ENCODE measurements around the gene FHDC1.
A peak's percentile ranks its signal among the peaks of the same experiment; 100 is the strongest.

FHDC1 gene

GRCh38 chr4:152967907-152968306 lies 31.8 kb downstream of the FHDC1 start:
- Histone ChIP-seq H2BK15ac (replicated peaks; ENCODE audit: low read depth) (no peak overlapping the region), H3K79me2 (ENCODE audit: control insufficient read depth, insufficient read depth, low read length) (no peaks in the 10 kb centered on the region), H3K9ac (ENCODE audit: low read length) (no peak overlapping the region), H4K8ac (ENCODE audit: low read depth, low read length) (no peak overlapping the region), H3K18ac (ENCODE audit: low read length) (no peak overlapping the region), H4K5ac (ENCODE audit: low read length) (no peak overlapping the region), H3K27me3 (ENCODE audit: insufficient read depth, low read length, poor library complexity) (no peaks in the 10 kb centered on the region), H3K27ac (ENCODE audit: low read depth, low read length) (no peak overlapping the region), H3K79me1 (ENCODE audit: low read length) (no peaks in the 10 kb centered on the region), H2BK5ac (ENCODE audit: low read length) (no peak overlapping the region), H2BK120ac (ENCODE audit: low read depth, low read length) (no peak overlapping the region), H3K4ac (ENCODE audit: low read depth, low read length) (no peak overlapping the region), H3K4me1 (ENCODE audit: control insufficient read depth, low read depth, low read length) (no peaks in the 10 kb centered on the region), H3K4me3 (ENCODE audit: low read length) (no peak overlapping the region), H3K23ac (ENCODE audit: low read length) (no peak overlapping the region), H2AK5ac (ENCODE audit: low read length) (no peak overlapping the region), H3K56ac (ENCODE audit: low read length) (no peak overlapping the region), H3K4me2 (ENCODE audit: low read length) (no peak overlapping the region), H3K36me3 (ENCODE audit: control insufficient read depth, insufficient read depth, low read length) (peaks cover 5% of the 10 kb centered on the region)
- no peak for DNase-seq
- no CpG with 5 or more reads among the region's 3 CpGs for WGBS (ENCODE audit: extremely low coverage, insufficient coverage, low lambda C conversion rate)

- H3K4me3 ChIP-seq (ENCODE audit: low read length), result no peak overlapping the region
- DNase-seq, result no peak
These were observed 32.8 kb downstream of the FHDC1 start for GRCh38 chr4:152968806-152969394.

GRCh38 chr4:152970102-152970820 lies 34.1 kb downstream of the FHDC1 start:
- Histone ChIP-seq H3K27me3 (ENCODE audit: insufficient read depth, low read length, poor library complexity) (no peaks in the 10 kb centered on the region), H3K27ac (ENCODE audit: low read depth, low read length) (no peak overlapping the region), H3K36me3 (ENCODE audit: control insufficient read depth, insufficient read depth, low read length) (peaks cover 2% of the 10 kb centered on the region), H2AK5ac (ENCODE audit: low read length) (no peak overlapping the region), H3K4me2 (ENCODE audit: low read length) (no peak overlapping the region), H3K4me1 (ENCODE audit: control insufficient read depth, low read depth, low read length) (no peaks in the 10 kb centered on the region), H3K23ac (ENCODE audit: low read length) (no peak overlapping the region), H3K4ac (ENCODE audit: low read depth, low read length) (no peak overlapping the region), H2BK120ac (ENCODE audit: low read depth, low read length) (no peak overlapping the region), H3K56ac (ENCODE audit: low read length) (no peak overlapping the region), H2BK5ac (ENCODE audit: low read length) (no peak overlapping the region), H3K4me3 (ENCODE audit: low read length) (no peak overlapping the region), H3K79me2 (ENCODE audit: control insufficient read depth, insufficient read depth, low read length) (no peaks in the 10 kb centered on the region), H2BK15ac (replicated peaks; ENCODE audit: low read depth) (no peak overlapping the region), H4K8ac (ENCODE audit: low read depth, low read length) (no peak overlapping the region), H3K18ac (ENCODE audit: low read length) (no peak overlapping the region), H3K79me1 (ENCODE audit: low read length) (no peaks in the 10 kb centered on the region), H3K9ac (ENCODE audit: low read length) (no peak overlapping the region), H4K5ac (ENCODE audit: low read length) (no peak overlapping the region)
- no CpG with 5 or more reads among the region's 3 CpGs for WGBS (ENCODE audit: extremely low coverage, insufficient coverage, low lambda C conversion rate)
- DNase-seq, result no peak

More at GRCh38 chr4:152968806-152969394, 32.8 kb downstream of the FHDC1 start:
- no CpG with 5 or more reads among the region's 9 CpGs for WGBS (ENCODE audit: extremely low coverage, insufficient coverage, low lambda C conversion rate)
- no peak overlapping the region for H3K4ac ChIP-seq (ENCODE audit: low read depth, low read length)
- no peak overlapping the region for H2BK15ac ChIP-seq (replicated peaks; ENCODE audit: low read depth)
- no peak overlapping the region for H3K9ac ChIP-seq (ENCODE audit: low read length)
- no peak overlapping the region for H3K4me2 ChIP-seq (ENCODE audit: low read length)
- H3K23ac ChIP-seq (ENCODE audit: low read length), result no peak overlapping the region
- no peak overlapping the region for H2BK120ac ChIP-seq (ENCODE audit: low read depth, low read length)
- no peak overlapping the region for H4K8ac ChIP-seq (ENCODE audit: low read depth, low read length)
- H3K56ac ChIP-seq (ENCODE audit: low read length), result no peak overlapping the region
- H3K79me1 ChIP-seq (ENCODE audit: low read length), result no peaks in the 10 kb centered on the region
- no peak overlapping the region for H3K27ac ChIP-seq (ENCODE audit: low read depth, low read length)
- no peak overlapping the region for H3K18ac ChIP-seq (ENCODE audit: low read length)
- H4K5ac ChIP-seq (ENCODE audit: low read length), result no peak overlapping the region
- H3K79me2 ChIP-seq (ENCODE audit: control insufficient read depth, insufficient read depth, low read length), result no peaks in the 10 kb centered on the region
- H3K36me3 ChIP-seq (ENCODE audit: control insufficient read depth, insufficient read depth, low read length), result peaks cover 2% of the 10 kb centered on the region
- no peak overlapping the region for H2AK5ac ChIP-seq (ENCODE audit: low read length)
- no peaks in the 10 kb centered on the region for H3K27me3 ChIP-seq (ENCODE audit: insufficient read depth, low read length, poor library complexity)
- no peaks in the 10 kb centered on the region for H3K4me1 ChIP-seq (ENCODE audit: control insufficient read depth, low read depth, low read length)
- H2BK5ac ChIP-seq (ENCODE audit: low read length), result no peak overlapping the region

GRCh38 chr4:152971053-152971452 lies 34.9 kb downstream of the FHDC1 start:
- no peak overlapping the region for H2BK120ac ChIP-seq (ENCODE audit: low read depth, low read length)
- no peak overlapping the region for H3K18ac ChIP-seq (ENCODE audit: low read length)
- no peak overlapping the region for H3K4ac ChIP-seq (ENCODE audit: low read depth, low read length)
- no peak overlapping the region for H4K8ac ChIP-seq (ENCODE audit: low read depth, low read length)
- H3K56ac ChIP-seq (ENCODE audit: low read length), result no peak overlapping the region
- no peak overlapping the region for H3K4me2 ChIP-seq (ENCODE audit: low read length)
- peaks cover 2% of the 10 kb centered on the region for H3K36me3 ChIP-seq (ENCODE audit: control insufficient read depth, insufficient read depth, low read length)
- H3K9ac ChIP-seq (ENCODE audit: low read length), result no peak overlapping the region
- H3K79me1 ChIP-seq (ENCODE audit: low read length), result no peaks in the 10 kb centered on the region
- H3K79me2 ChIP-seq (ENCODE audit: control insufficient read depth, insufficient read depth, low read length), result no peaks in the 10 kb centered on the region
- H3K4me1 ChIP-seq (ENCODE audit: control insufficient read depth, low read depth, low read length), result no peaks in the 10 kb centered on the region
- H3K27me3 ChIP-seq (ENCODE audit: insufficient read depth, low read length, poor library complexity), result no peaks in the 10 kb centered on the region
- H2AK5ac ChIP-seq (ENCODE audit: low read length), result no peak overlapping the region
- no CpG with 5 or more reads among the region's 3 CpGs for WGBS (ENCODE audit: extremely low coverage, insufficient coverage, low lambda C conversion rate)
- no peak overlapping the region for H3K23ac ChIP-seq (ENCODE audit: low read length)
- H3K4me3 ChIP-seq (ENCODE audit: low read length), result no peak overlapping the region
- no peak overlapping the region for H2BK5ac ChIP-seq (ENCODE audit: low read length)
- no peak for DNase-seq
- no peak overlapping the region for H4K5ac ChIP-seq (ENCODE audit: low read length)
- no peak overlapping the region for H3K27ac ChIP-seq (ENCODE audit: low read depth, low read length)
- H2BK15ac ChIP-seq (replicated peaks; ENCODE audit: low read depth), result no peak overlapping the region

GRCh38 chr4:152972821-152973628 lies 36.9 kb downstream of the FHDC1 start:
- Histone ChIP-seq H3K4me3 (ENCODE audit: low read length) (no peak overlapping the region), H3K4me2 (ENCODE audit: low read length) (no peak overlapping the region), H4K5ac (ENCODE audit: low read length) (no peak overlapping the region), H3K23ac (ENCODE audit: low read length) (no peak overlapping the region), H3K56ac (ENCODE audit: low read length) (no peak overlapping the region), H3K79me1 (ENCODE audit: low read length) (no peaks in the 10 kb centered on the region), H4K8ac (ENCODE audit: low read depth, low read length) (no peak overlapping the region), H3K79me2 (ENCODE audit: control insufficient read depth, insufficient read depth, low read length) (no peaks in the 10 kb centered on the region), H3K9ac (ENCODE audit: low read length) (no peak overlapping the region), H2BK5ac (ENCODE audit: low read length) (no peak overlapping the region), H3K18ac (ENCODE audit: low read length) (no peak overlapping the region), H3K4me1 (ENCODE audit: control insufficient read depth, low read depth, low read length) (no peaks in the 10 kb centered on the region), H3K4ac (ENCODE audit: low read depth, low read length) (no peak overlapping the region), H2BK15ac (replicated peaks; ENCODE audit: low read depth) (no peak overlapping the region), H3K27ac (ENCODE audit: low read depth, low read length) (no peak overlapping the region), H2AK5ac (ENCODE audit: low read length) (no peak overlapping the region), H2BK120ac (ENCODE audit: low read depth, low read length) (no peak overlapping the region), H3K27me3 (ENCODE audit: insufficient read depth, low read length, poor library complexity) (no peaks in the 10 kb centered on the region), H3K36me3 (ENCODE audit: control insufficient read depth, insufficient read depth, low read length) (peaks cover 2% of the 10 kb centered on the region)
- WGBS (ENCODE audit: extremely low coverage, insufficient coverage, low lambda C conversion rate), result no CpG with 5 or more reads among the region's 12 CpGs
- DNase-seq, result peak; percentile 66
